ENCODE measurements around the gene PLEKHN1. TPM values are rescaled to one million over a fixed set of nuclear protein-coding genes. Genes with fewer than 3 reads are reported as not detected.
A peak's percentile ranks its signal among the peaks of the same experiment; 100 is the strongest.

The PLEKHN1 gene
- 0.62 and 0.93 TPM in 2 replicates for total RNA-seq (2014; rRNA removed; shearing (Covaris generic))

GRCh38 chr1:966135-966703 is at the start of gene PLEKHN1:
PLEKHN1 (plus strand) TSS chr1:966482; CDS start chr1:966532, 50 bp downstream.
- DNase-seq (ENCODE audit: low spot score) = peak; percentile 62

GRCh38 chr1:917076-917459 is 49.2 kb upstream of the PLEKHN1 start:
- DNase-seq (ENCODE audit: low spot score) = no peak

GRCh38 chr1:917466-918091 is 48.7 kb upstream of the PLEKHN1 start:
- no peak for DNase-seq (ENCODE audit: low spot score)

- no peak for DNase-seq (ENCODE audit: low spot score)
These were observed 47.9 kb upstream of the PLEKHN1 start for GRCh38 chr1:918353-918752.

GRCh38 chr1:918843-919242 is 47.4 kb upstream of the PLEKHN1 start:
- DNase-seq (ENCODE audit: low spot score) = no peak

- no peak for DNase-seq (ENCODE audit: low spot score)
These were observed 46.9 kb upstream of the PLEKHN1 start for GRCh38 chr1:919271-919872.

- no peak for DNase-seq (ENCODE audit: low spot score)
These were observed 46.3 kb upstream of the PLEKHN1 start for GRCh38 chr1:920010-920409.

GRCh38 chr1:920521-920920 is 45.8 kb upstream of the PLEKHN1 start:
- no peak for DNase-seq (ENCODE audit: low spot score)

- no peak for DNase-seq (ENCODE audit: low spot score)
These were observed 45.1 kb upstream of the PLEKHN1 start for GRCh38 chr1:921011-921837.

- no peak for DNase-seq (ENCODE audit: low spot score)
These were observed 42.9 kb upstream of the PLEKHN1 start, which contains the start of gene SAMD11 for GRCh38 chr1:923131-923990. SAMD11 (plus strand) TSS chr1:923923; CDS start chr1:924432, 509 bp downstream.

- DNase-seq (ENCODE audit: low spot score) = no peak
These were observed 42.2 kb upstream of the PLEKHN1 start for GRCh38 chr1:923991-924655.

- no peak for DNase-seq (ENCODE audit: low spot score)
These were observed 41.4 kb upstream of the PLEKHN1 start for GRCh38 chr1:924656-925560.

- DNase-seq (ENCODE audit: low spot score) = no peak
These were observed 40.5 kb upstream of the PLEKHN1 start for GRCh38 chr1:925561-926421.

- DNase-seq (ENCODE audit: low spot score) = no peak
These were observed 39.0 kb upstream of the PLEKHN1 start for GRCh38 chr1:927234-927633.

- no peak for DNase-seq (ENCODE audit: low spot score)
These were observed 38.5 kb upstream of the PLEKHN1 start for GRCh38 chr1:927748-928147.

- no peak for DNase-seq (ENCODE audit: low spot score)
These were observed 37.2 kb upstream of the PLEKHN1 start for GRCh38 chr1:928825-929661.

- no peak for DNase-seq (ENCODE audit: low spot score)
These were observed 36.3 kb upstream of the PLEKHN1 start for GRCh38 chr1:929712-930632.
